ENCODE results near the gene ELL2.

The ELL2 gene

GRCh38 chr5:95961617-95962474, at the start of gene ELL2:
ELL2 (minus strand) TSS chr5:95961851; CDS start chr5:95961721, 130 bp downstream.
- DNase-seq (ENCODE audit: low read depth): peak; percentile 97
- H3K4me3 ChIP-seq (ENCODE audit: low read depth, low read length): peak within 1 kb of the TSS; percentile 94

DNA sequence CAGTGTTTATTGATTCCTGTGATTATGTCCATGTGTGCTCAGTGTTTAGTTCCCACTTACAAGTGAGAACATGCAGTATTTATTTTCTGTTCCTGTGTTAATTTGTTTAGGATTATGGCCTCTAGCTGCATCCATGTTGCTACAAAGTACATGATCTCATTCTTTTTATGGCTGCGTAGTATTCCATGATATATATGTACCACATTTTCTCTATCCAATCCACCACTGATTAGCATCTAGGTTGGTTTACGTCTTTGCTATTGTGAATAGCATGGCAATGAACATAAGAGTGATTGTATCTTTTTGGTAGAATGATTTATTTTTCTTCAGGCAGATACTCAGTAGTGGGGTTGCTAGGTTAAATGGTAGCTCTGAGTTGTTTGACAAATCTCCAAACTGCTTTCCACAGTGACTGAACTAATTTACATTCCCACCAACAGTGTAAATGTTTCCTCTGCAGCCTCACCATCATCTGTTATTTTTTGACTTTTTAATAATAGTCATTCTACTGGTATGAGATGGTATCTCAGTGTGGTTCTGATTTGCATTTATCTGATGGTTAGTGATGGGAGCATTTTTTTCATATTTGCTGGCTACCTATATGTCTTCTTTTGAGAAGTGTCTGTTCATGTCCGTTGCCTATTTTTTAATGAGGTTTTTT, 47.5 kb upstream of the ELL2 start:
- DNase-seq (ENCODE audit: low read depth): no peak
- H3K4me3 ChIP-seq (ENCODE audit: low read depth, low read length): no peak overlapping the region

DNA sequence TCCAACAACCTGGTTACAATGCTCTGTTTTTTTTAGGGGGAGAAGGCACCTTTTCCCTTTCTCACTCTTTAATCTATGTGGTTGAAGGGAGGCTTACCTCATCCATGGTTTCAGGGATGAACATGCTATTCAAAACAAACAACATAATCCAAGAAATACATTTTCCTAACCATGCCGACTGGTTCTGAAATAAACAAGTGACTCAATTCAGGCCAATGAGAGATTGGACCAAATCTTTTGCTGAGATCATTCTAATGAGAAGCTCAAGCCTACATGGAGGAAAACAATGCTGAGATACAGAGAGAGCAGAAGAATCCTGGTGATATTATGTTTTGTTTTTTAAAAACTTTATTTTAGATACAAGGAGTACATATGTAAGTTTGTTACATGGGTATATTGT, 46.8 kb upstream of the ELL2 start:
- no peak overlapping the region for H3K4me3 ChIP-seq (ENCODE audit: low read depth, low read length)
- no peak for DNase-seq (ENCODE audit: low read depth)

GRCh38 chr5:96007051-96007450, 45.4 kb upstream of the ELL2 start:
- no peak for DNase-seq (ENCODE audit: low read depth)
- H3K4me3 ChIP-seq (ENCODE audit: low read depth, low read length): no peak overlapping the region

DNA sequence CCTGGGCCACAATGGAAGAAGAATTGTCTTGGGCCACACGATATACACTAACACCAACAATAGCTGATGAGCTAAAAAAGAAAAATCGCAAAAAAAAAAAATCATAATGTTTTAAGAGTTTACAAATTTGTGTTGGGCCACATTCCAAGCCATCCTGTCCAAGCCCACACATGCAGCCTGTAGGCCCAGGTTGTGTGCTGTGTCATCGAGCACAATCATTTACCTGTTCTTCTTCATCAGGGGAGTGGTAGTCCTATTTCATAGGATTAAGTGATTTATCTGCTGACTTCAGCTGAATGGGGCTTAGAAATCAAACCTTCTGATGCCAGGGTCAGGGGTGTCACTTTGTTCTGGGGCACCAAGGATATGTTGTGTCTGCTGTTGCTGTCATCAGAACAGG, 44.6 kb upstream of the ELL2 start:
- H3K4me3 ChIP-seq (ENCODE audit: low read depth, low read length): no peak overlapping the region
- no peak for DNase-seq (ENCODE audit: low read depth)

DNA sequence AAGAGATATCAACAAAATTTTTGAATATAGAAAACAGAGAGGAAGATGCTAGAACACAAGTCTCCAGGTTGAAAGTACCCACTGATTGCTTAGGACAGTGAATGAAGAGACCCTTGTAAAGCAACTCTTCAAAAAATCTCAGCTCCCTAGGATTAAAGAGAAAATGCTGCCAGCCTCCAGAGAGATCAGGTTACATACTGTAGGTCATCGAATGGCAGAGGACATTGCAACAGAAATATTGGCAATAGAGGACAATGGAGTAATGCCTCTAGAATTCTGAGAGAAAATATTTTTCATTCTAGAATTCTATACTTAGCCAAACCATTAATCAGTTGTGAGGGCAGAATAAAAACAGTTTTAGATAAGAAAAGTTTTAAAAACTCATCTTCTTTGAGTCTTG, 43.1 kb upstream of the ELL2 start:
- no peak overlapping the region for H3K4me3 ChIP-seq (ENCODE audit: low read depth, low read length)
- DNase-seq (ENCODE audit: low read depth): no peak

GRCh38 chr5:96004087-96004486, 42.4 kb upstream of the ELL2 start:
- DNase-seq (ENCODE audit: low read depth): no peak
- H3K4me3 ChIP-seq (ENCODE audit: low read depth, low read length): no peak overlapping the region

- no peak for DNase-seq (ENCODE audit: low read depth)
- no peak overlapping the region for H3K4me3 ChIP-seq (ENCODE audit: low read depth, low read length)
These were observed 39.6 kb upstream of the ELL2 start for GRCh38 chr5:96001262-96001661.

DNA sequence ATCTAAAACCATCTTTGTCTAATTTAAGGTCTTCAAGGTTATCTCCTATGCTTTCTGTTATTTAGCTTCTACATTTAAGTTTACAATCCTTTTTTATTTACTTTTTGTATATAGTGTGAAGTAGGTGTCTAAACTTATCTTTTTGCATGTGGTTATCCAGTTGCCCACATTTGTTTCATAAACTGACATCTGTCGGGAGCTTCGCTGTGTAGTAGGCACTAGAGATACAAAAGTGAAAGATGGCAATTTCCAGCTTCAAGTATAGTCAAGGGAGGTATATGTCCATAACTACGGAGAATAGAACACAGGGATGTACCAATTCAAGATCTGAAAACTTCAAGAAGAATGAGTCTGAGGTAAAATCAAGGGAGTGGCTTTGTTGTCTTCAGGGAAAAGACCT, 38.7 kb upstream of the ELL2 start:
- no peak overlapping the region for H3K4me3 ChIP-seq (ENCODE audit: low read depth, low read length)
- no peak for DNase-seq (ENCODE audit: low read depth)

GRCh38 chr5:95996904-95997723, 35.5 kb upstream of the ELL2 start:
- DNase-seq (ENCODE audit: low read depth): no peak
- H3K4me3 ChIP-seq (ENCODE audit: low read depth, low read length): no peak overlapping the region

DNA sequence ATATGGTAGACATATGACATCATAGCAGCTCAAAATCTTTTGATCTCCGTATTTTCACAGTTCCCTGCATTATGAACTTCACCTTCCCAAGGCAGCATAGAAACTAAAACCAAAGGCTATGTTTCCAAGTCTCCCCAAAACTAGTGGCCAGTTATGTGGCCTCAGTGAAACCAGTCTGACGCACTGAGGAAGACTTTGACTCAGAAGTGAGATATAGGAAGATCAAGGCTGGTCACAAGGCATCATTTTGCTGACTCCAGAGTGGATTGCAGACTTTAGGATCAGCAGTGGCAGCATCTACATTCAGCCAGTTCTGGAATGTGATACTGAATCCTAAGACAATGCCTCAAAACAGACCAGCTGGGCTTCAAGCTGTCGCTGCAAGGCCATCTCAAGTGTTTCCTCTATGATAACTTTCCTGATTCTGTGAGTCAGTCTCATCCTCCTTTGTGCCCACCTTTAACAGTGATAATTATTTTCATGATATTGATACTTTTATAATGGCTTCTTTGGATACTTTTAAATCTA, 34.4 kb upstream of the ELL2 start:
- DNase-seq (ENCODE audit: low read depth): no peak
- H3K4me3 ChIP-seq (ENCODE audit: low read depth, low read length): no peak overlapping the region

GRCh38 chr5:95993776-95994175, 32.1 kb upstream of the ELL2 start:
- no peak overlapping the region for H3K4me3 ChIP-seq (ENCODE audit: low read depth, low read length)
- DNase-seq (ENCODE audit: low read depth): no peak

DNA sequence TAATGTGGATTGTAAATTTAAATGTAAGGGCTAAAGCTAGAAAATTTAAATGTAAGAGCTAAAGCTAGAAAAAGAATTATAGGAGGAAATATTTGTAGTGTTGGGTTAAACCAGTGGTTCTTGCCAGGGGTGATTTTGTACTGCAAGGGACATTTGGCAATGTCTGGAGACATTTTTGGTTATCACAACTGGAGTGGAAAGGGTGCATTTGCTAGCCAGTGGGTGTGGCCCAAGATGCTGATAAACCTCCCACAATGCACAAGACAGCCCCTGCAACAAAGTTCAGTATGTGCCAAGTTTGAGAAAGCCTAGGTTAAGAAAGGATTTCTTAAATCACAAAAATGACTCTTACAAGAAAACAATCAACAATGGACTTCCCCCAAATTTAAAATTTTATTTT, 31.6 kb upstream of the ELL2 start:
- DNase-seq (ENCODE audit: low read depth): no peak

GRCh38 chr5:95989283-95990048, 27.8 kb upstream of the ELL2 start:
- DNase-seq (ENCODE audit: low read depth): no peak

More for the DNA sequence above, 31.6 kb upstream of the ELL2 start:
- no peak overlapping the region for H3K4me3 ChIP-seq (ENCODE audit: low read depth, low read length)

DNA sequence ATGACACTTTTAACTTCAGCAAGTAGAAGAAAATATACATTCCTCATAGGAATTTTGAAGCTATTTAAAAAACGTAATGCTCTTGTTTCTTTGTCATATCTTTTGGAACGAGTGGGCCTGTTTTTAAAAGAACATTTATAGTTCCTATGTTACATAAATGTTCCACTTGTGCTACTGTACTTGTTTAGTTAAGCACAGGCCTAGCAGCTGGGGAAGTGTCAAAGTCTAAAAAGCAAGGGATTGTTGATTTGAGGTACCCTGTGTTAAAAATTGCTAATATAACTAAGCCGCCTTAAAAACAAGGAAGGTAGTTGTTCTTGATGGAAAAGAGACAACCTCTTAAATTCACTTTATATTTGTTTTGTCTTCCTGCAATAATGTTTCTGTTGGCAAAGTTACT, 27.2 kb upstream of the ELL2 start:
- DNase-seq (ENCODE audit: low read depth): no peak
- no peak overlapping the region for H3K4me3 ChIP-seq (ENCODE audit: low read depth, low read length)

More at GRCh38 chr5:95989283-95990048, 27.8 kb upstream of the ELL2 start:
- no peak overlapping the region for H3K4me3 ChIP-seq (ENCODE audit: low read depth, low read length)

- H3K4me3 ChIP-seq (ENCODE audit: low read depth, low read length): no peak overlapping the region
- no peak for DNase-seq (ENCODE audit: low read depth)
These were observed 26.4 kb upstream of the ELL2 start for GRCh38 chr5:95988094-95988493.

DNA sequence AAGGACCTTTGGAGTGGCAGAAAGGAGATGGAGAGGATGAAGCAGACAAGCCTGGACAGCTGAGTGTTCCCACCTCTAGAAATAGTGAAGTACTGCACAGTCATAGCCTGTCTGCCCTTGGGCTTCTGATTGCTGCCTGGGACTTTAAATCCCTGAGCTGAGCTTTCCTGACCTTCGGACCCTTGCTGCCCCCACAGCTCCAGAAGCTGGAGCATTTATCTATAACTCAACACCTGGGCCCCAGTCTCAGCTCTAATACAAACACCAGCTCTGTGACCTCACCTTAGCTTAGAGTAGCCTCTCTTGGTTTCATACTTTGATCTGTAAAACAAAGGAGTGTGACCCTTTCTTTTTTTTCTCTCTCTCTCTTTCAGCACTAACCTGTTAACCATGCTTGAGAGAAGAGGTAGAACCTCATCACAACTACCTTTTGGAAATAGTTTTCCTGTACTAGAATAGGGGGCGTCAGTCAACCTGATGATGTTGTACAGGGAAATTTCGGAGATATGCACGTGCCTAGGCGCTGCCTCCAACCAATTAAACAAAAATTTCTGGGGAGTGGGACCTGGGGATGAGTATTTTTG, 25.4 kb upstream of the ELL2 start:
- no peak overlapping the region for H3K4me3 ChIP-seq (ENCODE audit: low read depth, low read length)
- DNase-seq (ENCODE audit: low read depth): no peak

- no peak for DNase-seq (ENCODE audit: low read depth)
These were observed 24.4 kb upstream of the ELL2 start for GRCh38 chr5:95986001-95986400.

GRCh38 chr5:95985249-95985648, 23.6 kb upstream of the ELL2 start:
- no peak for DNase-seq (ENCODE audit: low read depth)
- no peak overlapping the region for H3K4me3 ChIP-seq (ENCODE audit: low read depth, low read length)

More at GRCh38 chr5:95986001-95986400, 24.4 kb upstream of the ELL2 start:
- H3K4me3 ChIP-seq (ENCODE audit: low read depth, low read length): no peak overlapping the region

All from skeletal muscle cell (primary cell).